GM18526 (cell line): ENCODE results near the gene SLN.

Experiments used
- POLR2A ChIP-seq: IDR thresholded peaks from 3 replicates; pipeline ENCODE4 v1.6.1; 2011; ENCODE audit not compliant: insufficient read length; ENCODE audit errors: extremely low read depth

SLN gene

GRCh38 chr11:107702109-107702660 is 9.7 kb downstream of the SLN start:
- no peak for TF ChIP-seq POLR2A

- TF ChIP-seq POLR2A, result no peak
Measured at GRCh38 chr11:107699371-107700285, 12.2 kb downstream of the SLN start.

DNA sequence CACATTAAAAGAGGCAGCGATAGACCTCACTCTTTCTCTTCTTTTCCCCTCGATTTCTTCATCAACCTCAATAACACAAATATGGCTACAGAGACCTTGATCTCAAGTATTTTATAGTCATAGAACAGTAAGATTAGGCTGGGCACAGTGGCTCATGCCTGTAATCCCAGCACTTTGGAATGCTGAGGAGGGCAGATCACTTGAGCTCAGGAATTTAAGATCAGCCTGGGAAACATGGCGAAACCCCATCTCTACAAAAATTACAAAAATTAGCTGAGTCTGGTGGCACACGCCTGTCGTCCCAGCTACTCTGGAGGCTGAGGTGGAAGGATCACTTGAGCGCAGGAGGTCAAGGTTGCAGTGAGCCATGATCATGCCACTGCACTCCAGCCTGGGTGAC is 14.6 kb downstream of the SLN start:
- no peak for TF ChIP-seq POLR2A

DNA sequence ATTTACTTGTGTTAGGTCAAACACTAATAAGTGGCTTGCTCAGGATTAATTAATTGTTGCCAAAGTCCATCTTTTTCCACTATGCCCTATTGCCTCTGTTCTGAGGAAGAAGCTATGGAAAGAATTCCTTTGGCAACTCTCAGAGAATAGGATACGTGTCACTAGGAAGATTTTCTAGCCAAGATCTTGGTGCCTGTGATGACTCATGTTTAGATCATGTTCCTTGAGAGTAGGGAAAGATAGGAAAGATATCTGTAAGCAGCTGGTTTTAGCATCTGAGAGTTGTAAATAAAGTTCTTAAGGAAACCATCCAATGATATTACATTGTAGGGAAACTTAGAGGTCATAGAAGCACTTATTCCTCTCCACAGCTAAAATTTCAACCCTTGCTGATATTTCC is 15.7 kb downstream of the SLN start:
- no peak for TF ChIP-seq POLR2A

GRCh38 chr11:107695446-107695845 is 16.4 kb downstream of the SLN start:
- TF ChIP-seq POLR2A, result no peak

DNA sequence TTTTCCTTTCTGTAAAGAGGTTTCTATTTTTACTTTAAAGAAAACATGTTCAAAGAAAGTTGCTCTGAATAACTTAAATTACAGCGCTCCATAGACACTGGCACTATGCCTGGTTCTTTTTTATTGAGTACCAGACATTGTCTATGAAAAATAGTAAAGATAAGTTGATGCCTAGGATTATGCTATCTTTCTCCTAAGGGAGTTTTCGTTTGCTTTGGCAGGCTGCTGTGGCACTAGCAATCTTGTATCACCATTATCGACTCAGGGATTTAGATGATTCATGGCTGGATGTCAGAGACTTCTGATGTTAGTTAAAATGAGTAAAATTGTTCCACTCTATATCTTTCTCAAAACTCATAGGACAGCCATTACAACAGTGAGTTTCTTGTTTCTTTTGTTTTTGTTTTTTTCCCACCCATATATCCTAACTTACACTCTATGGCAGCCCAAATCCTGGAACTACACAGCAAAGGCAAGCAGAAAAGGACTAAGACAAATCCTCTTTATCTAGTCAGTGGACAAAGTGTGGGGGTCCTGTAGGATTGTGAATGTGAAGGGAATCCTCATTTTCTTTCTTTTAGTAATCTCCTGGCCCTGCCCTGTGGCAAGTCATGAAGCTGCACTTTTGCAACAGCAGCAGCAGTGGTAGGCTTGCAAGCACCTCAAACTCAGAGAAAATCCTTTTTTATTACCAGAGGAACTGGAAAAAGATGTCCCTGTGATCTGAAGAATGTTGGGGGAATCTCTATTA is 20.7 kb downstream of the SLN start:
- no peak for TF ChIP-seq POLR2A

- TF ChIP-seq POLR2A, result no peak
Measured at GRCh38 chr11:107689317-107690202, 22.3 kb downstream of the SLN start.

DNA sequence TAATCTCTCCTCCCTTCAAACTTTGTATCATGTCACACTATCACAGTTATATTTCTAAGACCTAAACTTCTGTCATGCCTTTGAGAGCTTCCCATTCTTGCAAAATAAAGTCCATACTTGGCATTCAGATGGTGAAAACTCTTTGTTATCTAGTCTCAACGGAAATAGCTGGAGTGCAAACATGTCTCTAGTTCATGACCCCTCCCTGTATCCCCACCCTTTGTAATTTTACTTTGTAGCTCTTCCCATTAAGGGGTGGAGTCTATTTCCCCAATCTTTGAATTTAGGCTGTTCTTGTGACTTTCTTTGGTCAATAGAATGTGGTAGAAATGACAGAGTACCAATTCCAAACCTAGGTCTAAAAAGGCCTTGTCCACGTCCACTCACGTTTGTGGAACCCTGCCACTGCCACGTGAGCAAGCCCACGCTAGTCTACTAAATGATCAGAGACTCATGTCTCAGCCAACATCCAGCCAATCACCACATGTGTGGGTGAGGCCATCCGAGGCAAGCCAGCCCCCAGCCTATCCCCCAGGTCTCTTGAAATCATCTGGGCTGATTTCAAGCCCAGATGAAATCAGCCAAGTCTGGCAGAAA is 23.4 kb downstream of the SLN start:
- no peak for TF ChIP-seq POLR2A

DNA sequence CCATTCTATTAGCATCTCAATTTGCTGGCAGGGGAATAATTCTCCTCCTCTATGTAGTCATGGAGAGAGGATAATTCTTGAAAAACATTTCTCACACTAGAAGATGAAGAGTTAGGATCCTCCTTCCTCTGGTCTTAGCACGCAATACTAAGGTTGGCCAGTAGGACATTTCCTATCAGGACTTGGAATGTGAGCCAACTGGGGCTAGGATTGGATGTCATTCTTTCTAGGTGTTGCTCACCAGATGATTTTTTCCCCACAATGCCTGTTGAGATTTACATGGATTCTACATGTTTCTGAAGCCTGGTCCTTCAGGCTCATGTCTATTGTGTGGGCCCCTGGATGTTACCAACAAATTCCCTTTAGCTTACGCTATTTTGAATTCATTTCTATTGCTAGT is 28.0 kb downstream of the SLN start:
- TF ChIP-seq POLR2A, result no peak

DNA sequence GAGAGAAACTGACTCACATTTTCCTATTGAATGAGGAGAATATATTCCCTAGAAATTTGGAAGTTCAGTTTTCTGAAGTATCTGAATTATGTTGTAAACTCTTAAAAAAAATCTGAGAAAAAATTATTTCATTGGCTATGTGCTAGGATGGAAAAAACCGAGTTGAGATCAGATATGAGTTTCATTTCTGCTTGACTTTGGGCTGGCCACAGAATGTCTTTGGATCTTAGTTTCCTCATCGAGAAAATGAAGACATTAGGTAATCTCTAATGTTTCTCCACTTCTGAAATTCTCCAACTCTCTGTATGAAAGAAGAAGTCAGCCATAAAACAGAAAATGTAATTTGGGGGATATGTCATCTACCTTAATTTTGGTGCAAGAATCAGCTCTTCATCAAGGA is 28.8 kb downstream of the SLN start:
- no peak for TF ChIP-seq POLR2A

GRCh38 chr11:107682572-107682971 is 29.3 kb downstream of the SLN start:
- no peak for TF ChIP-seq POLR2A

GRCh38 chr11:107682171-107682570 is 29.7 kb downstream of the SLN start:
- TF ChIP-seq POLR2A, result no peak

GRCh38 chr11:107679255-107680024 is 32.4 kb downstream of the SLN start:
- no peak for TF ChIP-seq POLR2A

DNA sequence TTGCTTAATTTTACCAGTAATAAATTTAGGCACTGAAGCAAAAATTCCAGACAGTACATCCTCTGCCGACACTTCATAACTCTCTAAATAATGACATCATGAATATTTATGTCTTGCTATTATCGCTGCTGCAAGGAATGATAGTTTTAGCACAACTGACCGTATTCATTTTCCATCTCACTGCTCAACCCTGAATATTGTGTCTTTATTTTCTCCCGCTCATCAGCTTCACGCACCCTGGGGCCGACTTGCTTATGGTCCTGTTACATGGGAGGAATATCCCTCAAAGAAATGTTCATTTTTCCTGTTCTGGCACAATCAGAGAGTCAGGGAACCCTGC is 33.3 kb downstream of the SLN start:
- TF ChIP-seq POLR2A, result no peak

GRCh38 chr11:107677924-107678631 is 33.8 kb downstream of the SLN start:
- no peak for TF ChIP-seq POLR2A
